GM12878 (cell line): ENCODE data around the gene SLC5A10.

Source experiments
- CHD2 ChIP-seq: IDR thresholded peaks from 2 replicates; pipeline ENCODE4 v1.6.1; 2011; ENCODE audit warnings: low read depth, low read length, improper control_type of control experiment, borderline replicate concordance
- MYC ChIP-seq: IDR thresholded peaks from 2 replicates; pipeline ENCODE4 v1.6.1; 2011; ENCODE audit warnings: mild to moderate bottlenecking, low read length, moderate library complexity, inconsistent platforms; ENCODE audit not compliant: insufficient read depth, insufficient replicate concordance, insufficient read length, severe bottlenecking
- NFIC ChIP-seq: IDR thresholded peaks from 2 replicates; pipeline ENCODE4 v1.6.1; 2012; ENCODE audit warnings: low read depth, mild to moderate bottlenecking, inconsistent platforms, low read length, moderate library complexity
- RFX5 ChIP-seq: IDR thresholded peaks from 2 replicates; pipeline ENCODE4 v1.6.1; 2011; ENCODE audit warnings: low read depth, low read length, improper control_type of control experiment
- TF ChIP-seq, protein P1 (sequence below): IDR thresholded peaks from 2 replicates; pipeline ENCODE4 v1.6.1; 2012; ENCODE audit warnings: low read depth, low read length, improper control_type of control experiment
- TF ChIP-seq, protein P2 (sequence below), 3 experiments: IDR thresholded peaks in 2 of 3; conservative IDR thresholded peaks in 1 of 3; 2 replicates each; pipeline ENCODE4 v1.5.1; 2011; ENCODE audit warnings: low read depth in 3 of 3, low read length in 3 of 3, mild to moderate bottlenecking in 3 of 3, control low read depth in 2 of 3, moderate library complexity in 2 of 3, inconsistent platforms in 1 of 3, mixed read lengths in 1 of 3; ENCODE audit not compliant: control insufficient read depth in 2 of 3, insufficient read depth in 1 of 3; ENCODE audit errors: extremely low read depth in 1 of 3

DNA sequence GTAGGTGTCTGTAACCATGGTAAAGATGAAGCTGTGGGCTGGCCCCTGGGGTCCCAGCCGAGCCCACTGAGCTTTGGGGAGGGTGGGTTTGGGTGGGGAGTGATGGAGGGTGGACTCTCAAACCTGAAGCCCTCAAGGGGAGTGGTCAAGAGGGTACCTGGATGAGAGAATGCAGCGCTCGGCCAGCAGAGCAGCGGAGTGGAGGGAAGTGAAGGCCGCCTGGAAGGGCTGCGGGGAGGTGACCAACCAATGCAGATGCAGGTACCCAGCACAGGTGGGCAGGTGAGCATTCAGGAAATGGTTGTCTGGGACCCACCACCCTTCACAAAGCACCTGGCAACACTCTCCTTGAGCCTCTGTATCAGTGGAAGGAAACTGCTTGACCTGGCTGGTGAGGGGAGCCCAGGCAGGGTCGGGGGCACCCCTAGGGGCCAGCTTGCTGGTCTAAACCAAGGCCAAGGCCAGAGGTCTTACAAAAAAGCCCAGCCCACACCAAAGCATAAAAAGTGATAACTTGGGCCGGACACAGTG is 3.4 kb upstream of the SLC5A10 start:
- TF ChIP-seq, protein P1, sequence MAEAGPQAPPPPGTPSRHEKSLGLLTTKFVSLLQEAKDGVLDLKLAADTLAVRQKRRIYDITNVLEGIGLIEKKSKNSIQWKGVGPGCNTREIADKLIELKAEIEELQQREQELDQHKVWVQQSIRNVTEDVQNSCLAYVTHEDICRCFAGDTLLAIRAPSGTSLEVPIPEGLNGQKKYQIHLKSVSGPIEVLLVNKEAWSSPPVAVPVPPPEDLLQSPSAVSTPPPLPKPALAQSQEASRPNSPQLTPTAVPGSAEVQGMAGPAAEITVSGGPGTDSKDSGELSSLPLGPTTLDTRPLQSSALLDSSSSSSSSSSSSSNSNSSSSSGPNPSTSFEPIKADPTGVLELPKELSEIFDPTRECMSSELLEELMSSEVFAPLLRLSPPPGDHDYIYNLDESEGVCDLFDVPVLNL: no peak
- TF ChIP-seq, protein P2, sequence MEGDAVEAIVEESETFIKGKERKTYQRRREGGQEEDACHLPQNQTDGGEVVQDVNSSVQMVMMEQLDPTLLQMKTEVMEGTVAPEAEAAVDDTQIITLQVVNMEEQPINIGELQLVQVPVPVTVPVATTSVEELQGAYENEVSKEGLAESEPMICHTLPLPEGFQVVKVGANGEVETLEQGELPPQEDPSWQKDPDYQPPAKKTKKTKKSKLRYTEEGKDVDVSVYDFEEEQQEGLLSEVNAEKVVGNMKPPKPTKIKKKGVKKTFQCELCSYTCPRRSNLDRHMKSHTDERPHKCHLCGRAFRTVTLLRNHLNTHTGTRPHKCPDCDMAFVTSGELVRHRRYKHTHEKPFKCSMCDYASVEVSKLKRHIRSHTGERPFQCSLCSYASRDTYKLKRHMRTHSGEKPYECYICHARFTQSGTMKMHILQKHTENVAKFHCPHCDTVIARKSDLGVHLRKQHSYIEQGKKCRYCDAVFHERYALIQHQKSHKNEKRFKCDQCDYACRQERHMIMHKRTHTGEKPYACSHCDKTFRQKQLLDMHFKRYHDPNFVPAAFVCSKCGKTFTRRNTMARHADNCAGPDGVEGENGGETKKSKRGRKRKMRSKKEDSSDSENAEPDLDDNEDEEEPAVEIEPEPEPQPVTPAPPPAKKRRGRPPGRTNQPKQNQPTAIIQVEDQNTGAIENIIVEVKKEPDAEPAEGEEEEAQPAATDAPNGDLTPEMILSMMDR (IDR thresholded peaks at IDR 0.05 in 2 of 3, conservative IDR thresholded peaks at IDR 0.05 in 1 of 3; ENCODE audit: control insufficient read depth in 2 of 3, extremely low read depth in 1 of 3, insufficient read depth in 1 of 3, low read depth in 3 of 3, low read length in 3 of 3): no peak
- TF ChIP-seq MYC (no peak), CHD2 (no peak), RFX5 (no peak), NFIC (no peak)
